Measurements from ENCODE around the gene VSTM2B. TPM values are rescaled to one million over a fixed set of nuclear protein-coding genes. Genes with fewer than 3 reads are reported as not detected.

VSTM2B gene
- total RNA-seq, 1 experiment from 2014 or later: not detected

GRCh38 chr19:29550896-29551295 lies 25.1 kb downstream of the VSTM2B start:
- Histone ChIP-seq H3K27me3 (ENCODE audit: control insufficient read depth, insufficient read depth, low read length) (0 out of 2 replicates have a peak, but pooled peaks cover 2% of the 10 kb centered on the region), H3K36me3 (ENCODE audit: control insufficient read depth, insufficient read depth, low read length) (no peaks in the 10 kb centered on the region), H3K9me3 (ENCODE audit: control insufficient read depth, insufficient read depth, low read depth, low read length) (no peaks in the 10 kb centered on the region), H3K4me1 (ENCODE audit: control insufficient read depth, insufficient read depth, low read length) (no peaks in the 10 kb centered on the region), H3K4me3 (ENCODE audit: low read depth in 2 of 2, low read length in 2 of 2) (no peak overlapping the region), H3K27ac (ENCODE audit: low read length) (no peak overlapping the region)
- TF ChIP-seq SIN3A (IDR thresholded peaks at IDR 0.05; ENCODE audit: borderline replicate concordance, insufficient read depth, low read depth, low read length) (no peak), TCF7L2 (IDR thresholded peaks at IDR 0.05; ENCODE audit: low read depth, low read length) (no peak), CTCF (IDR thresholded peaks at IDR 0.05) (no peak), POLR2AphosphoS5 (IDR thresholded peaks at IDR 0.05; ENCODE audit: low read depth, low read length) (no peak), REST (IDR thresholded peaks at IDR 0.05; ENCODE audit: insufficient read depth in 1 of 2, low read depth in 2 of 2, low read length in 1 of 2) (no peak)
- ATAC-seq (no peak), DNase-seq (ENCODE audit: low read depth, low spot score) (no peak)
- POLR2A ChIA-PET: no interaction called here
- intact Hi-C loops (cut with micrococcal nuclease; ENCODE audit: unreplicated experiment): no loop called here
- CTCF ChIA-PET: no interaction called here
- BruUV-seq (replicated peaks): no TSS peak
- in situ Hi-C loops (cut with HindIII; ENCODE audit: low pct_unique_long_range_greater_than_20kb, low sequenced_read_pairs): no loop called here

- in situ Hi-C loops (cut with HindIII; ENCODE audit: low pct_unique_long_range_greater_than_20kb, low sequenced_read_pairs): no loop called here
- TF ChIP-seq POLR2AphosphoS5 (IDR thresholded peaks at IDR 0.05; ENCODE audit: low read depth, low read length) (no peak), CTCF (IDR thresholded peaks at IDR 0.05) (no peak), SIN3A (IDR thresholded peaks at IDR 0.05; ENCODE audit: borderline replicate concordance, insufficient read depth, low read depth, low read length) (no peak), REST (IDR thresholded peaks at IDR 0.05; ENCODE audit: insufficient read depth in 1 of 2, low read depth in 2 of 2, low read length in 1 of 2) (no peak), TCF7L2 (IDR thresholded peaks at IDR 0.05; ENCODE audit: low read depth, low read length) (no peak)
- Histone ChIP-seq H3K9me3 (ENCODE audit: control insufficient read depth, insufficient read depth, low read depth, low read length) (no peaks in the 10 kb centered on the region), H3K27ac (ENCODE audit: low read length) (no peak overlapping the region), H3K4me3 (ENCODE audit: low read depth in 2 of 2, low read length in 2 of 2) (no peak overlapping the region), H3K36me3 (ENCODE audit: control insufficient read depth, insufficient read depth, low read length) (no peaks in the 10 kb centered on the region), H3K27me3 (ENCODE audit: control insufficient read depth, insufficient read depth, low read length) (0 out of 2 replicates have a peak, but pooled peaks cover 2% of the 10 kb centered on the region), H3K4me1 (ENCODE audit: control insufficient read depth, insufficient read depth, low read length) (no peaks in the 10 kb centered on the region)
- CTCF ChIA-PET: interaction anchor here (0.5 kb wide), 1 partner anchor 169 kb away, joined by 7 read pairs; no protein-coding TSS in a partner anchor
- intact Hi-C loops (cut with micrococcal nuclease; ENCODE audit: unreplicated experiment): no loop called here
- POLR2A ChIA-PET: no interaction called here
- no TSS peak for BruUV-seq (replicated peaks)
- ATAC-seq (no peak), DNase-seq (ENCODE audit: low read depth, low spot score) (no peak)
These were observed 26.0 kb downstream of the VSTM2B start for GRCh38 chr19:29551774-29552173.
